Omental fat pad (tissue), 4 donors: ENCODE measurements around the gene SARS2. TPM values are rescaled to one million over a fixed set of nuclear protein-coding genes. Genes with fewer than 3 reads are reported as not detected.
"Not testable (repeated sequence)": the region's sequence is repeated elsewhere in the genome, so short reads cannot be mapped to it uniquely, and the experiment has no call there.

Source experiments
- ATAC-seq: fragments of 150-250 bp; one replicate; pipeline ENCODE4 v1.9.1; 2016; ENCODE audit warnings: mild to moderate bottlenecking, moderate library complexity; ENCODE audit not compliant: low FRiP score
- DNase-seq: peaks from one replicate; pipeline ENCODE4 v3.0.0-alpha.2; 2019; ENCODE audit warnings: low spot score
- total RNA-seq, 4 donors: library from RNA; depleted of rRNA; stranded (reverse); fragments of >200 nt; gene quantifications; one replicate each; pipeline ENCODE4 v1.1.0, GENCODE V29; 2016
- TF ChIP-seq, protein P1 (sequence below), 3 donors: fragments of 450-650 bp; IDR thresholded peaks; one replicate each; pipeline ENCODE4 v1.5.1; 2016 to 2017; ENCODE audit warnings: antibody characterized with exemption in 3 of 3, mild to moderate bottlenecking in 3 of 3, moderate library complexity in 2 of 3

SARS2 gene
- total RNA-seq, 4 donors from 2014 or later: 9.7 to 14.8 (median 11.8) TPM

DNA sequence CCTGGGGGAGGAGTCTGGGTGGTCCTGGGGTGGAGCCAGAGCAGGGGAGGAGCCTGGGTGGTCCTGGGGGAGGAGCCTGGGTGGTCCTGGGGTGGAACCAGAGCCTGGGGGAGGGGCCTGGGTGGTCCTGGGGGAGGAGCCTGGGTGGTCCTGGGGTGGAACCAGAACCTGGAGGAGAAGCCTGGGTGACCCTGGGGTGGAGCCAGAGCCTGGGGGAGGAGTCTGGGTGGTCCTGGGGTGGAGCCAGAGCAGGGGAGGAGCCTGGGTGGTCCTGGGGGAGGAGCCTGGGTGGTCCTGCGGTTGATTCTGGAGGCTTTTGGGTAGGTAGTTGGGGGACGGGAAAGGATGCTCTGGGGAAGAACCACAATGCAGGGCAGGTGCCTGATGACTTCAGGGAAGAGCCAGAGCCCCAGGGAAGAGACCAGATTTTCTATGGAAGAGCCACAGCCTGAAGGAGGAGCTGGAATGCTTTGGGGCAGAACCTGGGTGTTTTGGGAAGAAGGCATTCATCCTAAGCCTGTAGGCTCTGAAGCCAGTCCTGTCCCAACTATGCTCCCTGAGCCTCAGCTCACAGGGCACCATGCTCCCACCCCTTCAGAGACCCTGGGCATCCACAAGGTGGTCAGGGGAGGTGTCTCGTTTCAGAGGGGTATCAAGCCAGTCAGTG lies 15.1 kb upstream of the SARS2 start:
- TF ChIP-seq, protein P1, sequence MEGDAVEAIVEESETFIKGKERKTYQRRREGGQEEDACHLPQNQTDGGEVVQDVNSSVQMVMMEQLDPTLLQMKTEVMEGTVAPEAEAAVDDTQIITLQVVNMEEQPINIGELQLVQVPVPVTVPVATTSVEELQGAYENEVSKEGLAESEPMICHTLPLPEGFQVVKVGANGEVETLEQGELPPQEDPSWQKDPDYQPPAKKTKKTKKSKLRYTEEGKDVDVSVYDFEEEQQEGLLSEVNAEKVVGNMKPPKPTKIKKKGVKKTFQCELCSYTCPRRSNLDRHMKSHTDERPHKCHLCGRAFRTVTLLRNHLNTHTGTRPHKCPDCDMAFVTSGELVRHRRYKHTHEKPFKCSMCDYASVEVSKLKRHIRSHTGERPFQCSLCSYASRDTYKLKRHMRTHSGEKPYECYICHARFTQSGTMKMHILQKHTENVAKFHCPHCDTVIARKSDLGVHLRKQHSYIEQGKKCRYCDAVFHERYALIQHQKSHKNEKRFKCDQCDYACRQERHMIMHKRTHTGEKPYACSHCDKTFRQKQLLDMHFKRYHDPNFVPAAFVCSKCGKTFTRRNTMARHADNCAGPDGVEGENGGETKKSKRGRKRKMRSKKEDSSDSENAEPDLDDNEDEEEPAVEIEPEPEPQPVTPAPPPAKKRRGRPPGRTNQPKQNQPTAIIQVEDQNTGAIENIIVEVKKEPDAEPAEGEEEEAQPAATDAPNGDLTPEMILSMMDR (IDR thresholded peaks at IDR 0.05): no peak
- no peak for ATAC-seq
- DNase-seq: no peak

DNA sequence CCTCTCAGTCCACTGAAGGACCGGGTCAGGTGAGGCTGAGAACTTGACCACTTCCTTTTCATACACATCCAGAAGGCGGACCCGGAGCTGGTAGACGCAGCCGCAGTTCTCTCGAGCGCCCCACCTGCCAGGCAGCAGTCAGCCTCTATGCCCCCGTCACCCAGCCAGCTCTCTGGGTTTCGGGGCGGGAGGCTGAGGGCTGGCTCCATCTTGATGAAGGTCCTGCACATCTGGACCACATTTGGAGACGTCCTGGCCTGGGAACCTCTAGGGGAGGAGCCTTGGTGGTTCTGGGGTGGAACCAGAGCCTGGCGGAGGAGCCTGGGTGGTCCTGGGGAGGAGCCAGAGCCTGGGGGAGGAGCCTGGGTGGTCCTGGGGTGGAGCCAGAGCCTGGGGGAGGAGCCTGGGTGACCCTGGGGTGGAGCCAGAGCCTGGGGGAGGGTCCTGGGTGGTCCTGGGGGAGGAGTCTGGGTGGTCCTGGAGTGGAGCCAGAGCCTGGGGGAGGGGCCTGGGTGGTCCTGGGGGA lies 14.5 kb upstream of the SARS2 start:
- TF ChIP-seq, protein P1 (IDR thresholded peaks at IDR 0.05): no peak
- DNase-seq: no peak
- no peak for ATAC-seq

- TF ChIP-seq, protein P1 (IDR thresholded peaks at IDR 0.05): no peak
- DNase-seq (no peak), ATAC-seq (no peak)
These were observed 12.1 kb upstream of the SARS2 start for GRCh38 chr19:38942471-38943181.

GRCh38 chr19:38941979-38942378 lies 11.4 kb upstream of the SARS2 start:
- TF ChIP-seq, protein P1 (IDR thresholded peaks at IDR 0.05): no peak
- ATAC-seq (no peak), DNase-seq (no peak)

DNA sequence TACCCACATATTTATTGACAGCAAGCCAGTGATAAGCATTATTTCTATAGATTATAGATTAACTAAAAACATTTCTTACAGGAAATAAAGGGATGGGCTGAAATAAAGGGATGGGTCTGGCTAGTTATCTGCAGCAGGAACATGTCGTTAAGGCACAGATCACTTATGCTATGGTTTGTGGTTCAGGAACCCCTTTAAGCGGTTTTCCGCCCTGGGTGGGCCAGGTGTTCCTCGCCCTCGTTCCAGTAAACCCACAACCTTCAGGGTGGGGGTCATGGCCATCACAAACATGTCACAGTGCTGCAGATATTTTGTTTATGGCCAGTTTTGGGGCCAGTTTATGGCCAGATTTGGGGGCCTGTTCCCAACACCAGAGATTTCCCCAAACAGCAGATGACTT lies 10.9 kb upstream of the SARS2 start:
- DNase-seq, ATAC-seq: not testable (repeated sequence)

DNA sequence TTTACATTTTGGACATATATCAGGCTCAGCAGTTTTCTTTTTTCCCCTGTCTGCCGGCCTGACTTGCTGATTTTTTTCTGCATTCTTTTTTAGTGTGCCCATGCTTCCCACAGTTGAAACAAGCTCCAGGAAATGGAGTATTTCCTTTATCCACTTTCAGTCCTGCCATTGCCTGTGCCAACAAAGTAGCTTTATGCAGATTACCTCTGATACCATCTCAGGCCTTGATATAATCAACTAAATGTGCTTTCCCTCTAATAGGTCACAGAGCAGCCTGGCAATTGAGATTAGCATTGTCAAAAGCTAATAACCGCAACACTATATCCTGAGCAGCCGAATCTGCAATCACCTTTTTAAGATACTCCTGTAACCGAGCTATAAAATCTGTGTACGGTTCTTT lies 9.4 kb upstream of the SARS2 start:
- TF ChIP-seq, protein P1 (IDR thresholded peaks at IDR 0.05): no peak
- DNase-seq: no peak

DNA sequence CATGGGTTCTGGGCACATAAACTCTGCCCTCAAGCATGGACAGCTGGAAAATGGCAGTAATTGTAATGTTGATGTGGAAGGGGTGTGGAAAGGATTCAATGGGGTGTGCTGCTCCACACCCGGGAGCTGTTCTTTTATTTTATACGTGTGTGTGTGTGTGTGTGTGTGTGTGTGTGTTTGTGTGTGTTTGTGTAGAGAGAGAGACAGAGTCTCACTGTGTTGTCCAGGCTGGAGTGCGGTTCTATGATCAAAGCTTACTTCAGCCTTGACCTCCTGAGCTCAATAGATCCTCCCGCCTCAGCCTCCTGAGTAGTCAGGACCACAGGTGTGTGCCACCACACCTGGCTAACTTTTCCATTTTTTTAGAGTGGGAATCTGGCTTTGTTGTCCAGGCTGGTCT lies 3.0 kb upstream of the SARS2 start:
- TF ChIP-seq, protein P1 (IDR thresholded peaks at IDR 0.05): no peak
- DNase-seq: no peak
- no peak for ATAC-seq

More for the DNA sequence above, 9.4 kb upstream of the SARS2 start:
- ATAC-seq: no peak
